Activated gamma-delta T cell (primary cell): ENCODE data around the gene BAG2.

Source experiments
- DNase-seq: peaks from one replicate; lab custom pipeline; 2025; lab: John Stamatoyannopoulos, UW

The BAG2 gene

DNA sequence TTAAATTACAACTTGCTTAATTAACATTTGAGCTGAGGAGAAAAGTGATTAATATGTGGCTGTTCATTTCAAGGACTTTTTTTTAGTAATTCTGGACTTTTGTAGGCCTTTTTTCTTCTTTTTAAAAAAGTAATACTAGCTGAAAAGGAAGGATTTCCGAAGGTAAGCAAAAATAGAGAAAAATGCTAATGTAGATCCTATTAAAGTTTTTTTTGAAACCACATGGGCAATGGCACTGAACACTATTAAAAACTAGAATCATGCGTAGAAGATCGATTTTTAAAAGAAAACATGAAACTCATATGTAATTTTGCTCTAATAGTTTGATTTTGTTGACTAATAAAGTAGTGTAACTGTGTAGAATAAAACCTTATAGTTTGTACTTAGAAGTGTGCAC is 2.4 kb downstream of the BAG2 start:
- no peak for DNase-seq

DNA sequence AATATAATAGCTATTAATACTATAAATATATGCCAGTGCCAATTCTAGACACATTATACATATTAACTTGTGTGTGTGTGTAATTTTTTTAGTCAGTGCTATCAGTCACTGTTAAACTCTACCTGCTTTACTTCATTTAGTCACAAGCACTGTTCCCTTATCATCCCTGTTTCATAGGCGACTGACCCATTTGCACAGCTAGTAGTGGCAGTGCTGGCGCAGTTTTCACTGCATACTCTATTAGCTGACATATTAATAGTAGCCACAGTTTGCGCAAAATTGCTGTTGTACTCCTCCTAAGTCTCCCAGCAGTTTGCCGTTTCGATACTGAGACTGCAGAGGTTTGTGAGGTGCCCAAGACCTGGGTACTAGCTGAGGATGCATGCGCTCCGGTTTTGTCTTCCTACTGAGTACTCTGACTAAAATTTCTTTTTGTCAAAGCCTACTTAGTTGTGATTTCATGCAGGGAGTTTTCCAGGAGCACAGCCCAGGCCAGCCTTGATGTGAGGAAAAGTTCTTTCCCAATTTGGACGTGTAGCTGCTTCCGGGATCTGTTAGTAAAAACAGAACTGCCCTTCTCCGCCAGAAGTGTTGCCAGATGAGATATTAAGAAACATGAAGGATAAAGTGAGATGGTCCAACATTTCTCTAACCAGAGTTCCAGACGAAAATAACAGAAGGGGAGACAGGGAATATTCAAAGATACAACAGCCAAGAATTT is 5.6 kb downstream of the BAG2 start:
- DNase-seq = no peak

DNA sequence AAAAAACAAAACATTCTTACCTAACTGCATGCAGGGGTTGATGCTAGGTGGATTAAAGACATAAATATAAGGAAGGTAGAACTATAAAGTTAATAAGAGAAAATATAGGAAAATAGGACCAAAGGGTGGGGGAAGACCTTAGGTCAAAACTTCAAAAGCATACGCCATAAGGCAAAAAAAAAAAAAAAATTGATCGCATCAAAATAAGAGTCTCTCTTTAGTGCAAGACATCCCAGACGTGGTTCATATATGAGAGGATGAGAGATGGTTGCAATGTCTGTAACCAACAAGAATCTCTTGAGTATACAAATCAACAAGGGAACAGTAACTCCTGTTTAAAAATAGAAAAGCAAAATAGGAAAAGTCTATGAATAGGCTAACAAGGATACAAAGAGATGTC is 8.5 kb downstream of the BAG2 start:
- no peak for DNase-seq

DNA sequence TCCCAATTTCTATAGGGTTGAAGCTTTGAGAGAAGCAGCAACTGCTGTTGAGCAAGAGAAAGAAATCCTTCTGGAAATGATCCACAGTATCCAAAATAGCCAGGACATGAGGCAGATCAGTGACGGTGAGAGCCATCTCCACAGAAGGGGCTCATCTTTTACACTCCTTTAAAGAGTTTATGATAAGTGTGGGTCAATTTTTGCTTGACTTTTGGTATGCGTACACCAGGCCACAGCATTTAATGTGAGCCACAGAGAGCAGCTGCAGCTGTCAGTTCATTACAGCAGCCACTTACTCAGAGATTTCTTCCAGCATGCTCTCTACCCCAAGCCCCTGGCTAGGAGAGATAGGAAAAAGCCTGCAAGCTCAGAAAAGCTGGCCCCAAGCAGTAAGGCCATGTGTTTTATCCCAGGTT is 9.9 kb downstream of the BAG2 start:
- no peak for DNase-seq

DNA sequence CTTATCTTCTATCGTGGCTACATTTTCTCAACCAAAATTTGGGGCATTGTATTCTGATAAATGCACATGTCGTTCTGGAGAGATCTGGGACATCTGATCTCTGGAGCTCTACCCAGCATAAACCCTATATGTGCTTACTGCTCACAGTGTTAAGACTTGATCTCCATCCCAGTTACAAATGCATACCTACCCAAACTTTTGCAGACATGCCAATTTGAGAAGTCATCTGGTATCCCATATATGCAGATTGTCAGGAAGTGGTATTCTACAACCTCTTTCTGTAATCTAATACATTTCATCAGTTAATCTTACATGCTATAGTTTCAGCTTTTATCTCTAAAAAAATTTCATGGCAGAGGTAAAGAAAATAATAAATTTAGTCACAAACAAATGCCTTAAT is 11.2 kb downstream of the BAG2 start:
- no peak for DNase-seq

DNA sequence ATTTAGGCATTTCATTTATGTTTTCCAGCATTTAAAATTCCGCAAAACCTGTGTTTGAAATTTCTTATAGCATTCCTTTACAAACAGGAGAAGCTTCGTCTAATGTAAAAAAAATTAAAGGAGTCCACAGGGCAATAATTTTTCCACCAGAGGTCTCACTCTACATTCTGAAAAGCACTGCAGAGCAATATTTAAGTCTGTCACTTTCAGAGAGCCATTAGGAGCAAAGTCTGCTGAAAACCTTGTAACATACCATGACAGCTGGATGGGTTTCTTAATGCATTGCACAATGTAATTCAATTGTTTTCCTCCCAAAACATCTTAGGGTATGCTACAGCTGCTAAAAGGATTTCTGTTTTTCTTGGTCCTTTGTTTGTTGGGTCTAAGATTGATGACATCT is 18.0 kb downstream of the BAG2 start:
- DNase-seq = no peak

DNA sequence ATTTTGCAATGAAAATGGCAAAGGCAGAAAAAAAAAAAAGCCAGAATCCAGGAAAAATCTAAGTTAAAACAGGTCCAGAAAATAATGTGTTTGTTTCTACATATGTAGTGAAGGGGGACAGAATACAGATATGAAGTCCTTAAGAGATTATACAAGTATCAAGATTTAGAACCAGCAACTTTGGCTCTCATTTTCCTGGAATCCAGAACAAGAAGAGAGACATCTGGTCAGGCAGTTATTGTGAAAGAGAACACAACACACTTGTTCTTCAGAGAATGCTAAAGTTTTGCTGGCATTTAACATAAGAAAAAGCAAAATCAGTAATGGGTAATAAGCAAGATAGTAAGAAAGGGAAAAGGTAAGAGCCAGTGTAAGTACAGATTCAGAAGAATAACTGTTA is 21.1 kb downstream of the BAG2 start:
- no peak for DNase-seq

DNA sequence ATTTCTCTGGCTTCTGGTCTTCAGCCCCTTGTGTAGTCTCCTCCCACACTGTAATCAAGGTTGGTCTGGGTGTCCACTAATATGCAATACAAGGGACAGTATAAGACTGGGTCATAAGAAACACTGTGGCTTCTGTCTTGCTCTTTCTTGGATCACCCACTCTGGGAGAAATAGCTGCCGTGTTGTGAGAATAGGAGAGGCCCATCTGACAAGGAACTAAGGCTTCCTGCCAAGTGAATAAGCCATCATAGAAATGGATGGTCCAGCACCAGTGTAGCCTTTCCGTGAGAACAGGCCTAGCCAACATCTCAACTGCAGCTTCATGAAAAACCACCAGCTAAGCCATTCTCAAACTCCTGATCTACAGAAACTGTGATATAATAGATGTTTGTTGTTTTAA is 23.3 kb downstream of the BAG2 start:
- DNase-seq = no peak

DNA sequence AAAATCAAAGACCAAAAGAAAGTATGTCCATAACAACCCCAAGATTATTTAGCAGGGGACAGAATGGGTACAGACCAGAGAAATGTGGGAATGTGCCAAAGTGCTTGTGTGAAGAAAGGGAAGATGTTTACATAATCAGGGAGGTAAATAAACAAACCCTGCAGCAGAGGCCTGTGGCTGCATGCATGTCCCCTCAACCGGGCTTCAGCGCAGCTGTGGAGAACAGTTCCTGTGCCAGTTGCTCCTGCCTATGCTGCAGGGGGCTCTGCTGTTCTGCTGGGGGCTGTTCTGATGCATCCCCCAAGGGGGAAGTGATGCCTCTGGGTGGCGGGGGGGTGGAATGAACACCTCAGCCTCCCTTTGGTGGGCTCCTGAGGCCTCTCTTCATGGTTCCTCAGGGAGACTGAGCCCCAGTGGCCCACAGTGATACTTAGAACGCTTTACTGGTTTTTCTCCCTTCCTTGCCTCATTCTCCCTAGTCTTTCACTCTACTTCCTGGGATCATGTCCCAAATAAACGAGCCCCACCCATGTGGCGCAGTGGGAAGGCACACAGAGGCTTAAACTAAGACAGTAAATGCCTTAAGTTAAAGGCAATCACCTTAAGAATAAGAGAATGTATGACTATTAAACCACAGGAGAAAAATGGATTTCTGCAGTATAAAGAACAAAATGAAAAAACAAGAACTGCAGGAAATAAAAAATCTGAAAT is 27.0 kb downstream of the BAG2 start:
- no peak for DNase-seq

DNA sequence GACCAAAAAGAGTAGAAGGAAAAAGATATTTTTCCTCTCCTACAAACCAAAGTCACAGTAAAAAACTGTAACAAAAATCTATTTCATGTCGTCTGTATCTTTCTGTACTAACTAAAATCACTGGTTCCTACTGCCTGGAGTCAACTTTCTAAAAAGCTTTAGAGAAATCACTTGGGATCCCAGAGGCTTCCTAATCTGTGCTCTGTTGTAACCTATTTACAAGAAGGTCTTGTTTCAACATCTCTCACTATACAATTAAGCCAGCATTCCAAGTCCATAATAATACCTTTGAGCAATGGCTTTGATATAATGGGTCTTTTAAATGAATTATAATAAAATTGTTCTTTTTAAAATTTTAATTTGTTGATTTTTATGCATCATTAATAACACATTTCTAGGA is 29.6 kb downstream of the BAG2 start:
- DNase-seq = no peak

DNA sequence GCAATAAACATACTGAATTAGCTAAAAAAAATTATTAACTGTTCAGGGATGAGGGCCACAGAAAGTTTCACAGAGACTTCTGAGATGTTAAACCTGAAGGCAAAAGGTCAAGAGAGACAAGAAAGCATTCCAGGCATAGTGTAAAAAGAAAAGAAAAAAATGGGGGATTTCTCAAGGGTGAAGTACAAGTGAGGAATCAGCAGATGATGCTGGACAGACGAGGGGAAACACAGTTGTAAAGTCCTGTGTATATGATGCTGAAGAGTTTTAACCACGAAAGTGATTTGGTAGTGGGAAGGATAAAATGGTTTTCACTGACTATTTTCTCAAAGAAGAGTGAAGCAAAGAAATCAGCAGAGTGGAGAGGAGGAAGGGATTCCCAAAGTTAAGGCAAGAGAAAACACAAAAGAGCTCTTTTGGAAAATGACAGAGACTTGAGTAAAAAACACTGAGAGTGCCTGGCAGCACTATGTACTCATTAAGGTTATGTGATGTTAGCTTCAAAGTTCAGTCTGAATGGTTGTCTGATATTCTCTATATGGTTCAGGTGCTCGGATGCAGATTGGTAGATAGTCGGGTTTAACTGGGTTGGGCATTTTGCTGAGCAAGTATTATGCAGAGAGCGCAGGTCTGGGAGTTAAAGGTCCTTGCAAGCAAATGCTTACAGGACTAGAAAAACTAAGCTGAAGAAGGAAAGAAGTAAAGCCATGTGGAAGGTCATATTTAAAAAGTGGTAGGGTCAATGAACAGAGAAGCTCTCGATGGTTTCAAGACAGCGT is 33.6 kb downstream of the BAG2 start:
- DNase-seq = no peak

DNA sequence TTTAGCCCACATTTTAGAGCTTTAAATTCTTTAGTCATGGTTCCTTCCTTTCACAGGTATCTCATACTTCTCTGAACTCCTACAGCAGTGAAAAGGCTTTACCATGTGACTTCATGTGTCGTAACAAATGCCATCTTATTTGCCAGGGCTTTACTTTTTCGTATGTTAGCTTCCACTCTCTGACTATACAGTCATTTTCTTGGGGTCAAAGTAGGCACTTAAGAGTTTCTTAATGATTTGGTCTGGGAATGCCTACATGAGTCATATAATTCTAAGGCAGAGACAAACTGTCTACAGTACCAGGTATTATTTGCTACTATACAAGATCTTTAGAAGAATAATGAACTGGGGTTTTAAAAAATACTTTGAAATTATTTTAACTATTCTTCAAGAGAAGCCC is 35.0 kb downstream of the BAG2 start:
- no peak for DNase-seq

DNA sequence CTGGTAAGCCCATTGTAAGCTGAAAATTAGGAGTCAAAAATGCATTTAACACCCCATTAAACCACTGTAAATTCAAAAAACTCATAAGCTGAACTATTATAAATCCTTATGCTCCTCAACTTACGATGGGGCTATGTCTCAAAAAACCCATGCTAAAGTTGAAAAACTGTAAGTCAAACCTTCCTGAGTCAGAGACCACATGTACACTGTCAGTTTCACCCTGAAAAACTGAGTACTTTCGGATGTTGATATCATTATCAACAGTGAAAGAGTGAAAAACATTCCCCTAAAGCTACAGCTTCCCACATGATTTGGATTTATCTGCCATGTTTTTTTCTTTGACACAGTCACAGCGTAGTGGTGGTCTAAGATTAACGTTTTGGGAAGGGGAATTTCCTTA is 35.7 kb downstream of the BAG2 start:
- DNase-seq = no peak

DNA sequence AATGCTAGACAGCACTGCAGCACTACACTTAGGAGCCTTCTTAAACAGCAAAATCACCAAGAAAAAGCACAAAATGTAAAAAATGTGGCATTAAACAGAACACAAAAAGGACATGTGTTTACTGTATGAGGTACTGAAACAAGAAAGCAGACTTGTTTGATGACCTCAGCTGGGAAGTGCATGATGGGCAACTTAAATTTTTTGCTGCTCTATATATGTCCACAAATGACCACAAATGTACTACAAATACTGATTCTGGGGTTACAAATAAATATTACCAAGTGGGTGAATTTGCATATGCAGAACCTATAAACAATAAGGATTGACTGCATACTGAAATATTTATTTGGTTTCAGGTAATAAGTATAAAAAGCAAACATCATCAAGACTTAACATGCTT is 36.9 kb downstream of the BAG2 start:
- no peak for DNase-seq

DNA sequence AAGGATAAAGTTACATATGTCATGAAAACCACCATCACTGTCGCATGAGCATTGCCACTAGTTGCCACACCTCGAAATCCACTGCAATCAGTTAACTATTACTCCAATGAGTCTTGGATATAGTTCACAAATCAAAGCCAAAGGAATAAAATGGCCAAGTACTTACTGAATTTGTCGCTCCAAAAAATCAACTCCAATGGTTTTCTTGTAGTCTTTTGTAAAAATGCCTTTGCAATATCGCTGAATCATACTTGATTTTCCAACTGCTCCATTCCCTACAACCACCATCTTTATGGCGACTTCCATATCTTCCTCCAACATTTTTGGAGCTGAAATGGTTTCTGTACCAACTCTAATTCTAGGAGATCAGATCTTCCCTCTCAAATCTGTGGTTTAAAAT is 37.9 kb downstream of the BAG2 start:
- DNase-seq = no peak

DNA sequence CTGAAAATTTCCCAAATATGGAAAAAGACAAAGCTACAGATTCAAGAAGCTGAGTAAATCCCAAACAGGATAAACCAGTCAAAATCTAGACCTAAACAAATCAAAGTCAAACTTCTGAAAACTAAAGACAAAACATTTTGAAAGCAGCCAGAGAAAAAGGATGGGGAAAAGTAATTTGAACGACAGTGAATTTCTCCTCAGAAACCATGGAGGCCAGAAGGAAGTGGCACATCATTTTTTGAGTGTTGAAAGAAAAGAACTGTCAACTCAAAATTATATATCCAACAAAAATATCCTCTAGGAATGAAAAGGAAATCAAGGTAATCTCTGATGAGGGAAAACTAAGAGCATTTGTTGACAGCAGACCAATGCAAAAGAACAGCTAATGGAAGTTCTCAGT is 43.1 kb downstream of the BAG2 start:
- no peak for DNase-seq

DNA sequence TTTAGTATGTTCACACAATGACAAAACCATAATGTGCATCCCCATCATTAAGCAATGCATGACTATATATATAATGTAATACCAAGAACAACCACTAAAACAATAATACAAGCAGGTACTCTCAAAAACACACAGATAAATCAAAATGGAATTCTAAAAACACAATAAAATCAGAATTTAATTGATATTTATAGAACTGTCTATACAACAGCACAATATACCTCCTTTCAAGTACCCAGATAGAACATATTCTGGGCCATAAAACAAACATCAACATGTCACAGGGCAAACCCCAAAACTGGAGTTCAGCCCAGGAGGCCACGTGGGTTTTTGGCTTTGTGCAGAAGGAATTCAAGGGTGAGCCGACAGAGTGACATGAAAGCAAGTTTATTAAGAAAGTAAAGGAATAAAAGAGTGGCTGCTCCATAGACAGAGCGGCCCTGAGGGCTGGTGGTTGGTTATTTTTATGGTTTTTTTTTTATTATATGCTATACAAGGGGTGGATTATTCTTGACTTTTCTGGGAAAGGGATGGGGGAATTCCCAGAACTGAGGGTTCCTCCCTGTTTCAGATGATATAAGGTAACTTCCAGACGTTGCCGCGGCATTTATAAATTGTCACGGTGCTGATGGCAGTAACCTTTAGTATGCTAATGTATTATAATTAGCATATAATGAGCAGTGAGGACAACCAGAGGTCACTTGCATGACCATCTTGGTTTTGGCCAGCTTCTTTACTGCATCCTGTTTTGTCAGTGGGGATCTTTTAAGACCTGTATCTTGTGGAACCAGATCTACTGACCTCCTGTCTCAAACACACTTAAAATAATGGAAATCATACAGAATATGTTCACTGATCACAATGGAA is 44.3 kb downstream of the BAG2 start:
- no peak for DNase-seq

DNA sequence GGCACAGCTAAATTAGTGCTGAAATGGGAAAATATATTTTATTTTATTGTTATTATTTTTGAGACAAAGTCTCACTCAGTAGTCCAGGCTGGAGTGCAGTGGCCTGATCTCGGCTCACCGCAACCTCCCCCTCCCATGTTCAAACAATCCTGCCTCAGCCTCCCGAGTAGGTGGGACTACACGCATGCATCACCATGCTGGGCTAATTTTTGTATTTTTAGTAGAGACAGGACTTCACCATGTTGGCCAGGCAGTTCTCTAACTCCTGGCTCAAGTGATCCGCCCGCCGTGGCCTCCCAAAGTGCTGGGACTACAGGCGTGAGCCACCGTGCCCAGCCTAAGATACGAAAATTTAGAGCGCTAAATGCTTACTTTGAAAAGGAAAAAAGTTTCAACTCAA is 45.1 kb downstream of the BAG2 start:
- DNase-seq = no peak

DNA sequence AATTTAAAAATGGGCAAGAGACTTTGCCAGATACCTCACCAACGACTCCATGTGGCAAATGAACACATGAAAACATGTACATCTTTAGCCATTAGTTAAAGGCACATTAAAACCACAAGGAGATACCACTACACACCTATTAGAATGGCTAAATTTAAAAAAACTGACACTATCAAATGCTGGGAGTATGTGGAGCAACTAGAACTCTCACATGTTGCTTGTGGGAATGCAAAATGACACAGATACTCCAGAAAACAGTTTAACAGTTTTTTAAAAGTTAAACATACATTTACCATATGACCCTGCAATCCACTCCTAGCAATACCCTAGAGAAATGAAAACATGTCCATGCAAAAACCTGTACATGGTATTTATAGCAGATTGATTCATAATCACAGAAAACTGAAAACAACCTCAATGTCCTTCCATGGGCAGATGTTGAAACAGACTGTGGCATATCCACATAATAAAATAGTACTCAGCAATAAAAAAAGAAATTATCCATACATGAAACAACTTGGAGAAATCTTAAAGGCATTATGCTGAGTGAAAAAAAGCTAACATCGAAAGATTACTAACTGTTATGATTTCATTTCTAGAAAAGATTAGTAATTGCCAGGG is 48.1 kb downstream of the BAG2 start:
- no peak for DNase-seq

DNA sequence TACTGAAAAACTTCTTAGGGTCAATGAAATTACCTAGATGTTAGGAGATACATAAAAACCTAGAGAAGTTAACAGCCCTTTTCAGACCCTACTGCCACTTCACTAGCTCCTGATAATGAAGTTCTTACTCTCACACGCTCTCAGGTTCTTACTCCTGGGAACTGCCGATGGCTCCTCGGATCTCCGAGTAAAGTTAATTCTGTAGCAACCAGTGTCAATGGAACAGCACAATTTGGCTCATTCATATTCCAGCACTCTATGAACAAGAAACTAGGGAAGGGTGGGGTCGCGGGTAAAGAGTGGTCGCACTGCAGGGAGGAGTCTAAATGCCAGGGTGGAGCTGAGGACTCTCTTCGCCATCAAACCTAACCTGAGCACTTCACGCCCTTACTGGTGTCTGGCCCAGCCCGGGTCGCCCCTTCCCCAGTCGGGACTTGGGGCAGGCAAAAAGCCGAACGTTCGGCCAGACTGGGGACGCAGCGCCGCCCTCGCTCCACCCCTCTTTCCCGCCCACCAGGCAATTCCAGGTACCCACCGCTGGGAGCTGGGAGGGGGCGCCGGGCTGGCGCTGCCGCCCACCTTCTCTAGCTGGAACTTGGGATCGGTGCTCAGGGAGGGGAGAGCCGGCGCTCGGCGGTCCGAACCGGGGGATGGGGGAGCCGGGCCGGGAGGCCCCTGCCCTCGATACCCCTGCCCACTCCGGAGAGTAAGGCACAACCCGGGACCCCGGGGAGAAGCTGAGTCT is 49.2 kb downstream of the BAG2 start:
- peak; percentile 39 for DNase-seq
